H1 (cell line): ENCODE measurements around the gene CEP70.

ENCODE experiments used
- JUN ChIP-seq: IDR thresholded peaks from 2 replicates; pipeline ENCODE4 v1.6.1; 2011; ENCODE audit warnings: low read depth, mild to moderate bottlenecking, improper control_type of control experiment, low read length
- POLR2A ChIP-seq, 2 experiments: IDR thresholded peaks; 1 replicate in 1 of 2; 2 replicates in 1 of 2; pipeline ENCODE4 v1.6.1; 2011; ENCODE audit warnings: low read depth in 2 of 2, low read length in 2 of 2, mild to moderate bottlenecking in 2 of 2; ENCODE audit errors: control extremely low read depth in 1 of 2
- RXRA ChIP-seq: IDR thresholded peaks from 2 replicates; pipeline ENCODE4 v1.6.1; 2011; ENCODE audit warnings: low read depth, mild to moderate bottlenecking, low read length, moderate library complexity; ENCODE audit not compliant: insufficient read depth
- TF ChIP-seq, protein P1 (sequence below), 3 experiments: IDR thresholded peaks; 1 replicate in 2 of 3; 2 replicates in 1 of 3; pipeline versions ENCODE4 v1.5.1 to v1.6.1; 2011; ENCODE audit warnings: low read length in 3 of 3, mild to moderate bottlenecking in 3 of 3, inconsistent platforms in 2 of 3, low read depth in 1 of 3, moderate library complexity in 1 of 3; ENCODE audit not compliant: insufficient read depth in 1 of 3; ENCODE audit errors: control extremely low read depth in 1 of 3
- TF ChIP-seq, protein P2 (sequence below): IDR thresholded peaks from 2 replicates; pipeline ENCODE4 v1.6.1; 2011; ENCODE audit warnings: low read length, improper control_type of control experiment

- TF ChIP-seq, protein P1, sequence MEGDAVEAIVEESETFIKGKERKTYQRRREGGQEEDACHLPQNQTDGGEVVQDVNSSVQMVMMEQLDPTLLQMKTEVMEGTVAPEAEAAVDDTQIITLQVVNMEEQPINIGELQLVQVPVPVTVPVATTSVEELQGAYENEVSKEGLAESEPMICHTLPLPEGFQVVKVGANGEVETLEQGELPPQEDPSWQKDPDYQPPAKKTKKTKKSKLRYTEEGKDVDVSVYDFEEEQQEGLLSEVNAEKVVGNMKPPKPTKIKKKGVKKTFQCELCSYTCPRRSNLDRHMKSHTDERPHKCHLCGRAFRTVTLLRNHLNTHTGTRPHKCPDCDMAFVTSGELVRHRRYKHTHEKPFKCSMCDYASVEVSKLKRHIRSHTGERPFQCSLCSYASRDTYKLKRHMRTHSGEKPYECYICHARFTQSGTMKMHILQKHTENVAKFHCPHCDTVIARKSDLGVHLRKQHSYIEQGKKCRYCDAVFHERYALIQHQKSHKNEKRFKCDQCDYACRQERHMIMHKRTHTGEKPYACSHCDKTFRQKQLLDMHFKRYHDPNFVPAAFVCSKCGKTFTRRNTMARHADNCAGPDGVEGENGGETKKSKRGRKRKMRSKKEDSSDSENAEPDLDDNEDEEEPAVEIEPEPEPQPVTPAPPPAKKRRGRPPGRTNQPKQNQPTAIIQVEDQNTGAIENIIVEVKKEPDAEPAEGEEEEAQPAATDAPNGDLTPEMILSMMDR (IDR thresholded peaks at IDR 0.05; ENCODE audit: control extremely low read depth in 1 of 3, insufficient read depth in 1 of 3, low read depth in 1 of 3, low read length in 3 of 3), result peak; percentile 74 to 90 (median 81)
- TF ChIP-seq POLR2A (IDR thresholded peaks at IDR 0.05; ENCODE audit: control extremely low read depth in 1 of 2, low read depth in 2 of 2, low read length in 2 of 2), result no peak
- TF ChIP-seq JUN, result no peak
- no peak for TF ChIP-seq RXRA
- TF ChIP-seq, protein P2, sequence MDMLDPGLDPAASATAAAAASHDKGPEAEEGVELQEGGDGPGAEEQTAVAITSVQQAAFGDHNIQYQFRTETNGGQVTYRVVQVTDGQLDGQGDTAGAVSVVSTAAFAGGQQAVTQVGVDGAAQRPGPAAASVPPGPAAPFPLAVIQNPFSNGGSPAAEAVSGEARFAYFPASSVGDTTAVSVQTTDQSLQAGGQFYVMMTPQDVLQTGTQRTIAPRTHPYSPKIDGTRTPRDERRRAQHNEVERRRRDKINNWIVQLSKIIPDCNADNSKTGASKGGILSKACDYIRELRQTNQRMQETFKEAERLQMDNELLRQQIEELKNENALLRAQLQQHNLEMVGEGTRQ, result no peak
Measured at GRCh38 chr3:138479438-138479863, 114.6 kb downstream of the CEP70 start.
